Effector CD4-positive, alpha-beta T cell (primary cell): ENCODE results near the gene ANK3.
"Not testable (repeated sequence)": the region's sequence is repeated elsewhere in the genome, so short reads cannot be mapped to it uniquely, and the experiment has no call there.

Experiments used
- DNase-seq: peaks from one replicate; pipeline ENCODE4 v3.0.0-alpha.2; 2020

The ANK3 gene

GRCh38 chr10:60299961-60300883 lies 89.5 kb downstream of the ANK3 start:
- no peak for DNase-seq

GRCh38 chr10:60299390-60299778 lies 90.3 kb downstream of the ANK3 start:
- no peak for DNase-seq

- DNase-seq = no peak
These were observed 91.0 kb downstream of the ANK3 start for GRCh38 chr10:60298408-60299389.

GRCh38 chr10:60296073-60296472 lies 93.6 kb downstream of the ANK3 start:
- no peak for DNase-seq

- DNase-seq = no peak
These were observed 94.4 kb downstream of the ANK3 start for GRCh38 chr10:60295028-60295937.

- DNase-seq = no peak
These were observed 96.0 kb downstream of the ANK3 start for GRCh38 chr10:60293581-60294175.

- DNase-seq = no peak
These were observed 96.7 kb downstream of the ANK3 start for GRCh38 chr10:60292998-60293397.

- not testable (repeated sequence) for DNase-seq
These were observed 97.1 kb downstream of the ANK3 start for GRCh38 chr10:60292536-60292935.

- DNase-seq = no peak
These were observed 98.2 kb downstream of the ANK3 start for GRCh38 chr10:60291344-60291930.

GRCh38 chr10:60290558-60290957 lies 99.1 kb downstream of the ANK3 start:
- DNase-seq = no peak

- DNase-seq = no peak
These were observed 99.9 kb downstream of the ANK3 start for GRCh38 chr10:60289800-60290199.

- DNase-seq = no peak
These were observed 101.4 kb downstream of the ANK3 start for GRCh38 chr10:60288256-60288655.

GRCh38 chr10:60286559-60286958 lies 103.1 kb downstream of the ANK3 start:
- DNase-seq = no peak

GRCh38 chr10:60283397-60283796 lies 106.3 kb downstream of the ANK3 start:
- no peak for DNase-seq

- no peak for DNase-seq
These were observed 106.8 kb downstream of the ANK3 start for GRCh38 chr10:60282771-60283353.

- DNase-seq = no peak
These were observed 107.8 kb downstream of the ANK3 start for GRCh38 chr10:60281792-60282353.

- no peak for DNase-seq
These were observed 108.3 kb downstream of the ANK3 start for GRCh38 chr10:60281331-60281730.

- DNase-seq = no peak
These were observed 109.2 kb downstream of the ANK3 start for GRCh38 chr10:60280475-60280874.

- DNase-seq = no peak
These were observed 112.0 kb downstream of the ANK3 start for GRCh38 chr10:60277656-60278055.

GRCh38 chr10:60276232-60276631 lies 113.4 kb downstream of the ANK3 start:
- no peak for DNase-seq
